Measurements from ENCODE around the gene USP49.

Gene USP49

GRCh38 chr6:41887331-41887751 lies 7.8 kb downstream of the USP49 start:
- DNase-seq (no peak), ATAC-seq (ENCODE audit: insufficient read depth, low read depth) (no peak)
- Histone ChIP-seq H4K20me1 (ENCODE audit: insufficient read depth, low read length) (0 out of 2 replicates have a peak, but pooled peaks cover 6% of the 10 kb centered on the region), H2AFZ (ENCODE audit: low read depth, low read length) (no peak overlapping the region), H3K4me3 (ENCODE audit: low read depth in 1 of 2, low read length in 2 of 2) (no peak overlapping the region), H3K27ac (ENCODE audit: low read length) (0 out of 2 replicates have a peak overlapping the region, but pooled peaks have one; percentile 1), H3K36me3 (ENCODE audit: insufficient read depth, low read length) (peaks cover 13% of the 10 kb centered on the region), H3K9ac (ENCODE audit: low read depth, low read length) (no peak overlapping the region), H3K9me3 (ENCODE audit: insufficient read depth, low read length, severe bottlenecking) (no peaks in the 10 kb centered on the region), H3K4me1 (ENCODE audit: insufficient read depth, low read length) (peaks cover 20% of the 10 kb centered on the region), H3K27me3 (ENCODE audit: insufficient read depth, low read length, poor library complexity) (no peaks in the 10 kb centered on the region), H3K4me2 (ENCODE audit: insufficient read depth, low read length) (no peak overlapping the region), H3K79me2 (ENCODE audit: insufficient read depth, low read length) (peaks cover 89% of the 10 kb centered on the region)
- TF ChIP-seq CTCF (IDR thresholded peaks at IDR 0.05; ENCODE audit: borderline replicate concordance, extremely low read depth, low read length, poor library complexity, severe bottlenecking) (no peak), EZH2 (IDR thresholded peaks at IDR 0.05; ENCODE audit: borderline replicate concordance, low read depth, low read length, severe bottlenecking) (no peak)

- Histone ChIP-seq H3K27me3 (ENCODE audit: insufficient read depth, low read length, poor library complexity) (no peaks in the 10 kb centered on the region), H3K4me1 (ENCODE audit: insufficient read depth, low read length) (peaks cover 6% of the 10 kb centered on the region; the same call in 1 of the 2 replicates), H2AFZ (ENCODE audit: low read depth, low read length) (no peak overlapping the region), H3K4me3 (ENCODE audit: low read depth in 1 of 2, low read length in 2 of 2) (no peak overlapping the region), H3K27ac (ENCODE audit: low read length) (no peak overlapping the region), H3K9me3 (ENCODE audit: insufficient read depth, low read length, severe bottlenecking) (no peaks in the 10 kb centered on the region), H3K9ac (ENCODE audit: low read depth, low read length) (no peak overlapping the region), H3K79me2 (ENCODE audit: insufficient read depth, low read length) (peaks cover 84% of the 10 kb centered on the region), H4K20me1 (ENCODE audit: insufficient read depth, low read length) (peaks cover 8% of the 10 kb centered on the region; the same call in 1 of the 2 replicates), H3K4me2 (ENCODE audit: insufficient read depth, low read length) (no peak overlapping the region), H3K36me3 (ENCODE audit: insufficient read depth, low read length) (peaks cover 11% of the 10 kb centered on the region)
- no peak for ATAC-seq (ENCODE audit: insufficient read depth, low read depth)
- no peak for DNase-seq
- TF ChIP-seq EZH2 (IDR thresholded peaks at IDR 0.05; ENCODE audit: borderline replicate concordance, low read depth, low read length, severe bottlenecking) (no peak), CTCF (IDR thresholded peaks at IDR 0.05; ENCODE audit: borderline replicate concordance, extremely low read depth, low read length, poor library complexity, severe bottlenecking) (no peak)
Observed at GRCh38 chr6:41885930-41886329, 9.2 kb downstream of the USP49 start.

GRCh38 chr6:41884957-41885356 lies 10.2 kb downstream of the USP49 start:
- ATAC-seq (ENCODE audit: insufficient read depth, low read depth) (no peak), DNase-seq (no peak)
- peaks cover 8% of the 10 kb centered on the region; the same call in 1 of the 2 replicates for H4K20me1 ChIP-seq (ENCODE audit: insufficient read depth, low read length)
- peaks cover 8% of the 10 kb centered on the region for H3K36me3 ChIP-seq (ENCODE audit: insufficient read depth, low read length)
- no peaks in the 10 kb centered on the region for H3K9me3 ChIP-seq (ENCODE audit: insufficient read depth, low read length, severe bottlenecking)
- no peak overlapping the region for H3K4me3 ChIP-seq (ENCODE audit: low read depth in 1 of 2, low read length in 2 of 2)
- H3K9ac ChIP-seq (ENCODE audit: low read depth, low read length): no peak overlapping the region
- 0 out of 2 replicates have a peak, but pooled peaks cover 2% of the 10 kb centered on the region for H3K4me1 ChIP-seq (ENCODE audit: insufficient read depth, low read length)
- H3K4me2 ChIP-seq (ENCODE audit: insufficient read depth, low read length): no peak overlapping the region
- H3K27me3 ChIP-seq (ENCODE audit: insufficient read depth, low read length, poor library complexity): no peaks in the 10 kb centered on the region
- no peak overlapping the region for H2AFZ ChIP-seq (ENCODE audit: low read depth, low read length)
- no peak overlapping the region for H3K27ac ChIP-seq (ENCODE audit: low read length)
- TF ChIP-seq EZH2 (IDR thresholded peaks at IDR 0.05; ENCODE audit: borderline replicate concordance, low read depth, low read length, severe bottlenecking) (no peak), CTCF (IDR thresholded peaks at IDR 0.05; ENCODE audit: borderline replicate concordance, extremely low read depth, low read length, poor library complexity, severe bottlenecking) (no peak)
- H3K79me2 ChIP-seq (ENCODE audit: insufficient read depth, low read length): peaks cover 81% of the 10 kb centered on the region

Measured in DND-41 (cell line).